Liver (tissue), 9 donors: ENCODE results near the gene RGS13. TPM values are rescaled to one million over a fixed set of nuclear protein-coding genes. Genes with fewer than 3 reads are reported as not detected.

Experiments
- DNase-seq: peaks from one replicate; pipeline ENCODE4 v3.0.0-alpha.2; 2017; ENCODE audit warnings: low spot score
- H3K27ac ChIP-seq, 2 donors: one replicate each; pipeline ENCODE4 v1.7.0; 2013; ENCODE audit warnings: inconsistent platforms in 2 of 2, low read length in 2 of 2, control low read depth in 1 of 2, low read depth in 1 of 2, mild to moderate bottlenecking in 1 of 2
- H3K27me3 ChIP-seq, 4 donors: one replicate each; pipeline versions ENCODE4 v1.6.1 to v1.7.0; 2013; ENCODE audit warnings: low read length in 3 of 4, inconsistent platforms in 1 of 4, mild to moderate bottlenecking in 1 of 4, moderate library complexity in 1 of 4; ENCODE audit not compliant: control insufficient read depth in 4 of 4, insufficient read depth in 4 of 4
- H3K36me3 ChIP-seq, 4 donors: one replicate each; pipeline versions ENCODE4 v1.6.1 to v1.7.0; 2013; ENCODE audit warnings: low read length in 3 of 4, mild to moderate bottlenecking in 3 of 4, low read depth in 1 of 4, moderate library complexity in 1 of 4; ENCODE audit not compliant: control insufficient read depth in 4 of 4, insufficient read depth in 3 of 4
- H3K4me1 ChIP-seq, 4 donors: one replicate each; pipeline versions ENCODE4 v1.6.1 to v1.7.0; 2013; ENCODE audit warnings: low read length in 3 of 4, mild to moderate bottlenecking in 3 of 4, moderate library complexity in 1 of 4; ENCODE audit not compliant: control insufficient read depth in 4 of 4, insufficient read depth in 4 of 4
- H3K4me3 ChIP-seq, 3 donors: one replicate each; pipeline versions ENCODE4 v1.6.1 to v1.7.0; 2013; ENCODE audit warnings: low read length in 3 of 3, control low read depth in 1 of 3, low read depth in 1 of 3, mild to moderate bottlenecking in 1 of 3
- H3K9ac ChIP-seq, 2 donors: one replicate each; pipeline ENCODE4 v1.7.0; 2013; ENCODE audit warnings: low read length in 2 of 2, mild to moderate bottlenecking in 2 of 2, moderate library complexity in 2 of 2, control low read depth in 1 of 2, low read depth in 1 of 2
- H3K9me3 ChIP-seq, 4 donors: one replicate each; pipeline versions ENCODE4 v1.6.1 to v1.7.0; 2013; ENCODE audit warnings: low read length in 3 of 4; ENCODE audit not compliant: control insufficient read depth in 4 of 4
- ATF3 ChIP-seq: IDR thresholded peaks from 2 replicates; pipeline ENCODE4 v1.6.1; 2016; ENCODE audit warnings: antibody characterized with exemption
- EGR1 ChIP-seq, 2 donors: IDR thresholded peaks; 2 replicates each; pipeline ENCODE4 v1.6.1; 2016 to 2018; ENCODE audit warnings: antibody characterized with exemption in 2 of 2, low read depth in 2 of 2
- FOXA2 ChIP-seq: IDR thresholded peaks from 2 replicates; pipeline ENCODE4 v1.6.1; 2016; ENCODE audit warnings: antibody characterized with exemption
- GABPA ChIP-seq, 2 donors: IDR thresholded peaks in 1 of 2; conservative IDR thresholded peaks in 1 of 2; 2 replicates each; pipeline ENCODE4 v1.6.1; 2016; ENCODE audit warnings: antibody characterized with exemption in 2 of 2, mild to moderate bottlenecking in 1 of 2, moderate library complexity in 1 of 2
- HNF4A ChIP-seq, 2 donors: conservative IDR thresholded peaks; 2 replicates each; pipeline ENCODE4 v1.6.1; 2016; ENCODE audit warnings: antibody characterized with exemption in 2 of 2, mild to moderate bottlenecking in 2 of 2
- HNF4G ChIP-seq: IDR thresholded peaks from 2 replicates; pipeline ENCODE4 v1.6.1; 2016; ENCODE audit warnings: antibody characterized with exemption
- JUND ChIP-seq, 2 donors: IDR thresholded peaks; 2 replicates each; pipeline ENCODE4 v1.6.1; 2016; ENCODE audit warnings: antibody characterized with exemption in 2 of 2
- MAX ChIP-seq: IDR thresholded peaks from 2 replicates; pipeline ENCODE4 v1.6.1; 2016; ENCODE audit warnings: antibody characterized with exemption
- NR2F2 ChIP-seq: IDR thresholded peaks from 2 replicates; pipeline ENCODE4 v1.6.1; 2016; ENCODE audit warnings: antibody characterized with exemption
- SP1 ChIP-seq: IDR thresholded peaks from 2 replicates; pipeline ENCODE4 v1.6.1; 2018; ENCODE audit warnings: antibody characterized with exemption, mild to moderate bottlenecking
- YY1 ChIP-seq: IDR thresholded peaks from 2 replicates; pipeline ENCODE4 v1.6.1; 2016; ENCODE audit warnings: antibody characterized with exemption, mild to moderate bottlenecking
- ZBTB33 ChIP-seq: IDR thresholded peaks from 2 replicates; pipeline ENCODE4 v1.6.1; 2016; ENCODE audit warnings: antibody characterized with exemption
- WGBS: extraction: QIAGEN DNeasy Blood & Tissue Kit; methylation state at CpG from one replicate; pipeline ENCODE4 v1.1.7; 2013; 5-methylcytosine and 5-hydroxymethylcytosine counted together
- polyA plus RNA-seq, 2 donors: library from polyadenylated mRNA; stranded (reverse) in 1 of 2; unstranded in 1 of 2; fragments of 200-250 nt in 1 of 2; fragments of >200 nt in 1 of 2; fragmentation: Nextera tagmentation in 1 of 2; extraction: Ambion mirVana in 1 of 2; gene quantifications; one replicate each; pipeline versions ENCODE4 v1.2.1 to v1.2.3, GENCODE V29; 2013 to 2015
- total RNA-seq, 2 donors: library from RNA; depleted of rRNA; stranded (reverse); fragments of >200 nt; gene quantifications; one replicate each; pipeline ENCODE4 v1.2.3, GENCODE V29; 2014
- TF ChIP-seq, protein P1 (sequence below): fragments of 150-350 bp; IDR thresholded peaks from 2 replicates; pipeline ENCODE4 v1.5.1; 2017; ENCODE audit warnings: improper control_type of control experiment, low read depth, low read length; ENCODE audit not compliant: missing input control
- donor health status: healthy.
- donor health status: healthy.
- donor health status: healthy.
- donor health status: healthy.
- donor health status: healthy.

The RGS13 gene
- total and polyA plus RNA-seq, 4 donors = under 0.01 to 0.05 TPM; not detected in 2

DNA sequence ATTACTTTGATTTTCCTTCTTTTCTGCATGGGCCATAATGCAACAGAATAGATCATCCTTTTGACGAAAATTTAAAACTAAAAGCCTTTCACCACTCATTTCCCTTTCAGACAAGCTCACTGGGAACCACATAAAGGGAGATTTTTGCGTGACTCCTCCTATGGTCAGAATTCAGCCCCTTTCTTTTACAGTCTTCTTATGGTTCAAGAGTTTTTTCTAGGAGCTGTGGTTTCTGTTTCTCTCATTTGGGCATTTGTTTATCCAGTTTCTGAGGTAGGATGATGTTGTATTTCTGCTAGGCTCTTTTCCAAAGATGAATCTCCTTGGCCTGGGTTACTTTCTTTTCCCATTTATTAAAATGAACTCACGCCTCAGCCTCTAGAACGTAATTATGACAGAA is 43.4 kb upstream of the RGS13 start:
- DNase-seq = no peak
- H3K27ac ChIP-seq = no peak overlapping the region
- H3K4me3 ChIP-seq = no peak overlapping the region
- WGBS = 86% methylated on average over 4 of the region's 4 CpGs
- H3K9me3 ChIP-seq = no peaks in the 10 kb centered on the region
- TF ChIP-seq EGR1 (IDR thresholded peaks at IDR 0.05; ENCODE audit: low read depth in 2 of 2) (no peak), SP1 (no peak), HNF4A (conservative IDR thresholded peaks at IDR 0.05) (no peak), YY1 (no peak), JUND (IDR thresholded peaks at IDR 0.05) (no peak), MAX (no peak), NR2F2 (no peak), HNF4G (no peak), FOXA2 (no peak)
- TF ChIP-seq, protein P1, sequence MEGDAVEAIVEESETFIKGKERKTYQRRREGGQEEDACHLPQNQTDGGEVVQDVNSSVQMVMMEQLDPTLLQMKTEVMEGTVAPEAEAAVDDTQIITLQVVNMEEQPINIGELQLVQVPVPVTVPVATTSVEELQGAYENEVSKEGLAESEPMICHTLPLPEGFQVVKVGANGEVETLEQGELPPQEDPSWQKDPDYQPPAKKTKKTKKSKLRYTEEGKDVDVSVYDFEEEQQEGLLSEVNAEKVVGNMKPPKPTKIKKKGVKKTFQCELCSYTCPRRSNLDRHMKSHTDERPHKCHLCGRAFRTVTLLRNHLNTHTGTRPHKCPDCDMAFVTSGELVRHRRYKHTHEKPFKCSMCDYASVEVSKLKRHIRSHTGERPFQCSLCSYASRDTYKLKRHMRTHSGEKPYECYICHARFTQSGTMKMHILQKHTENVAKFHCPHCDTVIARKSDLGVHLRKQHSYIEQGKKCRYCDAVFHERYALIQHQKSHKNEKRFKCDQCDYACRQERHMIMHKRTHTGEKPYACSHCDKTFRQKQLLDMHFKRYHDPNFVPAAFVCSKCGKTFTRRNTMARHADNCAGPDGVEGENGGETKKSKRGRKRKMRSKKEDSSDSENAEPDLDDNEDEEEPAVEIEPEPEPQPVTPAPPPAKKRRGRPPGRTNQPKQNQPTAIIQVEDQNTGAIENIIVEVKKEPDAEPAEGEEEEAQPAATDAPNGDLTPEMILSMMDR = no peak
- H3K27me3 ChIP-seq = no peaks in the 10 kb centered on the region
- no peak overlapping the region for H3K9ac ChIP-seq
- no peaks in the 10 kb centered on the region for H3K4me1 ChIP-seq
- H3K36me3 ChIP-seq = no peaks in the 10 kb centered on the region

DNA sequence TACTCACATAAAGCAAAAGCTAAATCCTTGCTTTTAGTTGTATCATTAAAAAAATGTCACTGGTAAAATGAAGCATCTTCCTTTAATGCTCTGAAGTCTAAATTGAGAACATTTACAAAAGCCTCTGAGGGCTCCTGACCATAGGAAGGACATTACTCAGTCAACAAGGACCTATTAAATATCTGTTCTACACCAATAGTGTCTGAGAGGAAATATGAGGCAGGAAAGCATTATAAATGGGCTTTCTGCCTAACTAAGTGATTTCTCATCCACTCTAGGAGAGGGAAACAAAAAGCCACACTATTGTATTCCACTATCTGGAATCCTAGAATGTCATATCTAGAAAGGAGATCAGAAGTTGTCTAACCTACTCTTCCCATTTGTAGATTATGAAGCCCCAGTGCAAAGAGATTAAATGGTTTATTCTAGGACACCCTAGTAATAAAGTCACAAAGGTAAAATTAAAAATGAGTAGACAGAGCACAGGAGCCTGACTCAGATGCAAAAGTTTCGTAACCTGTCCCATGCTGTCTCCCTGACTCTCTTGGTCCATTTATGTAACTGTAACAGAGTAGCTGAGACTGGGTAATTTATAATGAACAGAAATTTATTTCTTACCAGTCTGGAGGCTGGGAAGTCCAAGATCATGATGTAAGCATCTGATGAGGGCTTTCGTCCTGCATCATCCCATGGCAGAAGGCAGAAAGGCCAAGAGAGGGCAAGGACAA is 42.8 kb upstream of the RGS13 start:
- DNase-seq = no peak
- 94% methylated on average over 2 of the region's 2 CpGs for WGBS
- H3K9ac ChIP-seq = no peak overlapping the region
- H3K36me3 ChIP-seq = no peaks in the 10 kb centered on the region
- H3K4me3 ChIP-seq = no peak overlapping the region
- H3K27me3 ChIP-seq = no peaks in the 10 kb centered on the region
- H3K9me3 ChIP-seq = no peaks in the 10 kb centered on the region
- no peak overlapping the region for H3K27ac ChIP-seq
- no peak for TF ChIP-seq ZBTB33
- no peak for TF ChIP-seq JUND (IDR thresholded peaks at IDR 0.05)
- no peak for TF ChIP-seq MAX
- no peak for TF ChIP-seq FOXA2
- no peak for TF ChIP-seq ATF3
- H3K4me1 ChIP-seq = no peaks in the 10 kb centered on the region

DNA sequence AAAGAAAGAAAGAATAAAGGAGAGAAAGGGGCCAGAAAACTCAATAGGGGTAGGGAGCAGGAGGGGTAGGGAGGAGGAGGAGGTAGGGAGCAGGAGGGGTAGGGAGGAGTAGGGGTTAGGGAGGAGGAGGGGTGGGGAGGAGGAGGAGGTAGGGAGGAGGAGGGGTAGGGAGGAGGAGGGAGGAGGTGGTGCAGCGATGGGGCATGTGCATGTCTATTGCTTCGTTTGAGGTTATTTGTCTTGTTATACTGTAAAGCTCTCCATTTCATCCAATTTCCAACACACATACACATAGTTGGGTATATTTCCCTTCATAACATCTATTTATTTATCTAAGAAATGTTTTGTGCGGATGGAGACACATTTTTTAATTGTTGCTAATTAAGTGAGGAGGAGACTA is 40.6 kb upstream of the RGS13 start:
- Histone ChIP-seq H3K27ac (no peak overlapping the region), H3K27me3 (no peaks in the 10 kb centered on the region), H3K36me3 (no peaks in the 10 kb centered on the region), H3K9me3 (no peaks in the 10 kb centered on the region), H3K4me3 (no peak overlapping the region), H3K9ac (no peak overlapping the region), H3K4me1 (no peaks in the 10 kb centered on the region)
- TF ChIP-seq GABPA (IDR thresholded peaks at IDR 0.05 in 1 of 2, conservative IDR thresholded peaks at IDR 0.05 in 1 of 2) (no peak), YY1 (no peak)
- TF ChIP-seq, protein P1 = no peak
- no peak for DNase-seq
- WGBS = 78% methylated on average over 3 of the region's 3 CpGs
